Liver (tissue), 9 donors: ENCODE measurements around the gene CCDC167. TPM values are rescaled to one million over a fixed set of nuclear protein-coding genes. Genes with fewer than 3 reads are reported as not detected.

ENCODE experiments used
- DNase-seq: peaks from one replicate; pipeline ENCODE4 v3.0.0-alpha.2; 2017; ENCODE audit warnings: low spot score
- H3K27ac ChIP-seq, 2 donors: one replicate each; pipeline ENCODE4 v1.7.0; 2013; ENCODE audit warnings: inconsistent platforms in 2 of 2, low read length in 2 of 2, control low read depth in 1 of 2, low read depth in 1 of 2, mild to moderate bottlenecking in 1 of 2
- H3K27me3 ChIP-seq, 4 donors: one replicate each; pipeline versions ENCODE4 v1.6.1 to v1.7.0; 2013; ENCODE audit warnings: low read length in 3 of 4, inconsistent platforms in 1 of 4, mild to moderate bottlenecking in 1 of 4, moderate library complexity in 1 of 4; ENCODE audit not compliant: control insufficient read depth in 4 of 4, insufficient read depth in 4 of 4
- H3K36me3 ChIP-seq, 4 donors: one replicate each; pipeline versions ENCODE4 v1.6.1 to v1.7.0; 2013; ENCODE audit warnings: low read length in 3 of 4, mild to moderate bottlenecking in 3 of 4, low read depth in 1 of 4, moderate library complexity in 1 of 4; ENCODE audit not compliant: control insufficient read depth in 4 of 4, insufficient read depth in 3 of 4
- H3K4me1 ChIP-seq, 4 donors: one replicate each; pipeline versions ENCODE4 v1.6.1 to v1.7.0; 2013; ENCODE audit warnings: low read length in 3 of 4, mild to moderate bottlenecking in 3 of 4, moderate library complexity in 1 of 4; ENCODE audit not compliant: control insufficient read depth in 4 of 4, insufficient read depth in 4 of 4
- H3K4me3 ChIP-seq, 3 donors: one replicate each; pipeline versions ENCODE4 v1.6.1 to v1.7.0; 2013; ENCODE audit warnings: low read length in 3 of 3, control low read depth in 1 of 3, low read depth in 1 of 3, mild to moderate bottlenecking in 1 of 3
- H3K9ac ChIP-seq, 2 donors: one replicate each; pipeline ENCODE4 v1.7.0; 2013; ENCODE audit warnings: low read length in 2 of 2, mild to moderate bottlenecking in 2 of 2, moderate library complexity in 2 of 2, control low read depth in 1 of 2, low read depth in 1 of 2
- H3K9me3 ChIP-seq, 4 donors: one replicate each; pipeline versions ENCODE4 v1.6.1 to v1.7.0; 2013; ENCODE audit warnings: low read length in 3 of 4; ENCODE audit not compliant: control insufficient read depth in 4 of 4
- CTCF ChIP-seq: fragments of 150-350 bp; IDR thresholded peaks from 2 replicates; pipeline ENCODE4 v1.5.1; 2017; ENCODE audit warnings: improper control_type of control experiment, low read depth, low read length; ENCODE audit not compliant: missing input control
- EGR1 ChIP-seq, 2 donors: IDR thresholded peaks; 2 replicates each; pipeline ENCODE4 v1.6.1; 2016 to 2018; ENCODE audit warnings: antibody characterized with exemption in 2 of 2, low read depth in 2 of 2
- FOXA2 ChIP-seq: IDR thresholded peaks from 2 replicates; pipeline ENCODE4 v1.6.1; 2016; ENCODE audit warnings: antibody characterized with exemption
- GABPA ChIP-seq, 2 donors: IDR thresholded peaks in 1 of 2; conservative IDR thresholded peaks in 1 of 2; 2 replicates each; pipeline ENCODE4 v1.6.1; 2016; ENCODE audit warnings: antibody characterized with exemption in 2 of 2, mild to moderate bottlenecking in 1 of 2, moderate library complexity in 1 of 2
- HNF4A ChIP-seq, 2 donors: conservative IDR thresholded peaks; 2 replicates each; pipeline ENCODE4 v1.6.1; 2016; ENCODE audit warnings: antibody characterized with exemption in 2 of 2, mild to moderate bottlenecking in 2 of 2
- JUND ChIP-seq, 2 donors: IDR thresholded peaks; 2 replicates each; pipeline ENCODE4 v1.6.1; 2016; ENCODE audit warnings: antibody characterized with exemption in 2 of 2
- NR2F2 ChIP-seq: IDR thresholded peaks from 2 replicates; pipeline ENCODE4 v1.6.1; 2016; ENCODE audit warnings: antibody characterized with exemption
- RAD21 ChIP-seq, 2 donors: IDR thresholded peaks; 2 replicates each; pipeline ENCODE4 v1.6.1; 2016; ENCODE audit warnings: antibody characterized with exemption in 2 of 2, mild to moderate bottlenecking in 2 of 2
- RXRA ChIP-seq, 2 donors: IDR thresholded peaks; 2 replicates each; pipeline ENCODE4 v1.6.1; 2017 to 2018; ENCODE audit warnings: antibody characterized with exemption in 2 of 2, mild to moderate bottlenecking in 1 of 2
- SP1 ChIP-seq: IDR thresholded peaks from 2 replicates; pipeline ENCODE4 v1.6.1; 2018; ENCODE audit warnings: antibody characterized with exemption, mild to moderate bottlenecking
- TAF1 ChIP-seq: conservative IDR thresholded peaks from 2 replicates; pipeline ENCODE4 v1.6.1; 2016; ENCODE audit warnings: antibody characterized with exemption, mild to moderate bottlenecking
- YY1 ChIP-seq: IDR thresholded peaks from 2 replicates; pipeline ENCODE4 v1.6.1; 2016; ENCODE audit warnings: antibody characterized with exemption, mild to moderate bottlenecking
- WGBS: extraction: QIAGEN DNeasy Blood & Tissue Kit; methylation state at CpG from one replicate; pipeline ENCODE4 v1.1.7; 2013; 5-methylcytosine and 5-hydroxymethylcytosine counted together
- polyA plus RNA-seq, 2 donors: library from polyadenylated mRNA; stranded (reverse) in 1 of 2; unstranded in 1 of 2; fragments of 200-250 nt in 1 of 2; fragments of >200 nt in 1 of 2; fragmentation: Nextera tagmentation in 1 of 2; extraction: Ambion mirVana in 1 of 2; gene quantifications; one replicate each; pipeline versions ENCODE4 v1.2.1 to v1.2.3, GENCODE V29; 2013 to 2015
- total RNA-seq, 2 donors: library from RNA; depleted of rRNA; stranded (reverse); fragments of >200 nt; gene quantifications; one replicate each; pipeline ENCODE4 v1.2.3, GENCODE V29; 2014
- TF ChIP-seq, protein P1 (sequence below): IDR thresholded peaks from 2 replicates; pipeline ENCODE4 v1.6.1; 2016; ENCODE audit warnings: antibody characterized with exemption
- TF ChIP-seq, protein P2 (sequence below): IDR thresholded peaks from 2 replicates; pipeline ENCODE4 v1.6.1; 2016; ENCODE audit warnings: antibody characterized with exemption, mild to moderate bottlenecking
- TF ChIP-seq, protein P3 (sequence below): IDR thresholded peaks from 2 replicates; pipeline ENCODE4 v1.6.1; 2016; ENCODE audit warnings: antibody characterized with exemption
- TF ChIP-seq, protein P4 (sequence below): IDR thresholded peaks from 2 replicates; pipeline ENCODE4 v1.6.1; 2016; ENCODE audit warnings: antibody characterized with exemption
- donor health status: healthy.
- donor health status: healthy.
- donor health status: healthy.
- donor health status: healthy.
- donor health status: healthy.

CCDC167 gene
- total and polyA plus RNA-seq, 4 donors, result 14.1 to 54.8 (median 42.7) TPM

- peaks cover 7 to 11% (median 9%) of the 10 kb centered on the region in 4 donors for H3K4me1 ChIP-seq
- WGBS, result 97% methylated on average over 5 of the region's 5 CpGs
- H3K36me3 ChIP-seq, result no peaks in the 10 kb centered on the region
- no peaks in the 10 kb centered on the region for H3K27me3 ChIP-seq
- no peak overlapping the region for H3K9ac ChIP-seq
- H3K4me3 ChIP-seq, result no peak overlapping the region
- TF ChIP-seq SP1, result no peak
- no peak for DNase-seq
- no peaks in the 10 kb centered on the region for H3K9me3 ChIP-seq
- no peak overlapping the region for H3K27ac ChIP-seq
Measured at GRCh38 chr6:37511201-37511600, 11.5 kb upstream of the CCDC167 start.

GRCh38 chr6:37507690-37508421, 8.2 kb upstream of the CCDC167 start:
- no peak for DNase-seq
- WGBS, result 71% methylated on average over 4 of the region's 4 CpGs
- no peak for TF ChIP-seq NR2F2
- TF ChIP-seq, protein P1, sequence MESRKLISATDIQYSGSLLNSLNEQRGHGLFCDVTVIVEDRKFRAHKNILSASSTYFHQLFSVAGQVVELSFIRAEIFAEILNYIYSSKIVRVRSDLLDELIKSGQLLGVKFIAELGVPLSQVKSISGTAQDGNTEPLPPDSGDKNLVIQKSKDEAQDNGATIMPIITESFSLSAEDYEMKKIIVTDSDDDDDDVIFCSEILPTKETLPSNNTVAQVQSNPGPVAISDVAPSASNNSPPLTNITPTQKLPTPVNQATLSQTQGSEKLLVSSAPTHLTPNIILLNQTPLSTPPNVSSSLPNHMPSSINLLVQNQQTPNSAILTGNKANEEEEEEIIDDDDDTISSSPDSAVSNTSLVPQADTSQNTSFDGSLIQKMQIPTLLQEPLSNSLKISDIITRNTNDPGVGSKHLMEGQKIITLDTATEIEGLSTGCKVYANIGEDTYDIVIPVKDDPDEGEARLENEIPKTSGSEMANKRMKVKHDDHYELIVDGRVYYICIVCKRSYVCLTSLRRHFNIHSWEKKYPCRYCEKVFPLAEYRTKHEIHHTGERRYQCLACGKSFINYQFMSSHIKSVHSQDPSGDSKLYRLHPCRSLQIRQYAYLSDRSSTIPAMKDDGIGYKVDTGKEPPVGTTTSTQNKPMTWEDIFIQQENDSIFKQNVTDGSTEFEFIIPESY, result no peak
- TF ChIP-seq JUND (IDR thresholded peaks at IDR 0.05), result no peak
- no peak for TF ChIP-seq CTCF
- TF ChIP-seq FOXA2, result no peak
- TF ChIP-seq HNF4A (conservative IDR thresholded peaks at IDR 0.05), result no peak
- TF ChIP-seq, protein P2, sequence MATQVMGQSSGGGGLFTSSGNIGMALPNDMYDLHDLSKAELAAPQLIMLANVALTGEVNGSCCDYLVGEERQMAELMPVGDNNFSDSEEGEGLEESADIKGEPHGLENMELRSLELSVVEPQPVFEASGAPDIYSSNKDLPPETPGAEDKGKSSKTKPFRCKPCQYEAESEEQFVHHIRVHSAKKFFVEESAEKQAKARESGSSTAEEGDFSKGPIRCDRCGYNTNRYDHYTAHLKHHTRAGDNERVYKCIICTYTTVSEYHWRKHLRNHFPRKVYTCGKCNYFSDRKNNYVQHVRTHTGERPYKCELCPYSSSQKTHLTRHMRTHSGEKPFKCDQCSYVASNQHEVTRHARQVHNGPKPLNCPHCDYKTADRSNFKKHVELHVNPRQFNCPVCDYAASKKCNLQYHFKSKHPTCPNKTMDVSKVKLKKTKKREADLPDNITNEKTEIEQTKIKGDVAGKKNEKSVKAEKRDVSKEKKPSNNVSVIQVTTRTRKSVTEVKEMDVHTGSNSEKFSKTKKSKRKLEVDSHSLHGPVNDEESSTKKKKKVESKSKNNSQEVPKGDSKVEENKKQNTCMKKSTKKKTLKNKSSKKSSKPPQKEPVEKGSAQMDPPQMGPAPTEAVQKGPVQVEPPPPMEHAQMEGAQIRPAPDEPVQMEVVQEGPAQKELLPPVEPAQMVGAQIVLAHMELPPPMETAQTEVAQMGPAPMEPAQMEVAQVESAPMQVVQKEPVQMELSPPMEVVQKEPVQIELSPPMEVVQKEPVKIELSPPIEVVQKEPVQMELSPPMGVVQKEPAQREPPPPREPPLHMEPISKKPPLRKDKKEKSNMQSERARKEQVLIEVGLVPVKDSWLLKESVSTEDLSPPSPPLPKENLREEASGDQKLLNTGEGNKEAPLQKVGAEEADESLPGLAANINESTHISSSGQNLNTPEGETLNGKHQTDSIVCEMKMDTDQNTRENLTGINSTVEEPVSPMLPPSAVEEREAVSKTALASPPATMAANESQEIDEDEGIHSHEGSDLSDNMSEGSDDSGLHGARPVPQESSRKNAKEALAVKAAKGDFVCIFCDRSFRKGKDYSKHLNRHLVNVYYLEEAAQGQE, result no peak
- TF ChIP-seq TAF1, result no peak
- TF ChIP-seq YY1, result no peak
- TF ChIP-seq RXRA (IDR thresholded peaks at IDR 0.05), result no peak
- TF ChIP-seq, protein P3, sequence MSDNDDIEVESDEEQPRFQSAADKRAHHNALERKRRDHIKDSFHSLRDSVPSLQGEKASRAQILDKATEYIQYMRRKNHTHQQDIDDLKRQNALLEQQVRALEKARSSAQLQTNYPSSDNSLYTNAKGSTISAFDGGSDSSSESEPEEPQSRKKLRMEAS, result no peak
- no peak for TF ChIP-seq GABPA (IDR thresholded peaks at IDR 0.05 in 1 of 2, conservative IDR thresholded peaks at IDR 0.05 in 1 of 2)
- TF ChIP-seq, protein P4, sequence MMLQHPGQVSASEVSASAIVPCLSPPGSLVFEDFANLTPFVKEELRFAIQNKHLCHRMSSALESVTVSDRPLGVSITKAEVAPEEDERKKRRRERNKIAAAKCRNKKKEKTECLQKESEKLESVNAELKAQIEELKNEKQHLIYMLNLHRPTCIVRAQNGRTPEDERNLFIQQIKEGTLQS, result no peak
- TF ChIP-seq EGR1 (IDR thresholded peaks at IDR 0.05; ENCODE audit: low read depth in 2 of 2), result no peak
- TF ChIP-seq RAD21 (IDR thresholded peaks at IDR 0.05), result no peak
- Histone ChIP-seq H3K9ac (no peak overlapping the region), H3K27me3 (no peaks in the 10 kb centered on the region), H3K4me3 (no peak overlapping the region), H3K9me3 (no peaks in the 10 kb centered on the region), H3K4me1 (peaks cover 0 to 3% (median 0%) of the 10 kb centered on the region in 4 donors), H3K27ac (no peak overlapping the region), H3K36me3 (no peaks in the 10 kb centered on the region)
